ENCODE data around the gene AJAP1. TPM values are rescaled to one million over a fixed set of nuclear protein-coding genes. Genes with fewer than 3 reads are reported as not detected.

The AJAP1 gene
- total RNA-seq, 4 donors from 2014 or later, result under 0.01 to 0.21 (median 0.10) TPM

DNA sequence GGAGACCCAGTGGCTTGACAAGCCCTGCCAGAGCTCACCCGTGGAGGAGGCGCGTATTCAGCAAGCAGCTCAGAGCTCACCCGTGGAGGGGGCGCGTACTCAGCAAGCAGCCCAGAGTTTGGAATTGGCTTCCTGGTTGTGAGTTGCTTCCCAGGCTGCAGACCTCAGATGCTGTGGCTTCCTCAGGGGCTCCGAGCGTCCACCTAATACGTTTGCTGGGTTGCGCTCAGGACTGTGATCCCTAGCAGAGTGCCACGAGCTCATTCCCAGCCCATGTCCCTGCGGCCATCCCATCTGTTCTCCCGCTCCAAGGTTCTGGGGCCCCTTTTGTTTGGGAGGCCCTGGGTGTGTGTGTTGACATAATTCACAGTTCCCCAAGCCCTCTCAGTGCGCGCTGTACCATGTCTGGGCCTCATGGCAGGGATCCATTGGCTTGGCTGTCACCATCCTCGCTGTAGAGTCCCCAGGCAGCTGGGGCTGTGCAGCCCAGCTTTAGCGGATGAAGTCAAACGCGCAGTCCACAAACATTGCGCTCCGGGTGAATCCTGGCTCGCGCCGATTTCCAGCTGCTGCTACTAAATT, 3.6 kb downstream of the AJAP1 start:
- Histone ChIP-seq H3K36me3 (no peaks in the 10 kb centered on the region), H3K9me3 (no peaks in the 10 kb centered on the region), H3K27me3 (peaks cover 0 to 45% of the 10 kb centered on the region in 2 donors), H3K4me1 (peaks cover 0 to 40% (median 0%) of the 10 kb centered on the region in 4 donors), H3K27ac (no peak overlapping the region), H3K4me3 (no peak overlapping the region)
- WGBS, 2 donors, result 34 to 43% methylated on average over 21 to 24 of the region's 24 CpGs
- DNase-seq (ENCODE audit: low spot score in 2 of 2), result no peak
- TF ChIP-seq CTCF (IDR thresholded peaks at IDR 0.05) (no peak), POLR2A (IDR thresholded peaks at IDR 0.05) (no peak), EP300 (IDR thresholded peaks at IDR 0.05) (no peak)

- Histone ChIP-seq H3K27me3 (peaks cover 0 to 36% of the 10 kb centered on the region in 2 donors), H3K36me3 (no peaks in the 10 kb centered on the region), H3K4me1 (peaks cover 0 to 31% (median 0%) of the 10 kb centered on the region in 4 donors), H3K27ac (no peak overlapping the region), H3K4me3 (no peak overlapping the region), H3K9me3 (no peaks in the 10 kb centered on the region)
- no peak for DNase-seq (ENCODE audit: low spot score in 2 of 2)
- 28 to 35% methylated on average over 15 to 16 of the region's 16 CpGs for WGBS, 2 donors
- no peak for TF ChIP-seq POLR2A (IDR thresholded peaks at IDR 0.05)
- TF ChIP-seq EP300 (IDR thresholded peaks at IDR 0.05), result no peak
- no peak for TF ChIP-seq CTCF (IDR thresholded peaks at IDR 0.05)
Measured at GRCh38 chr1:4658643-4659628, 4.5 kb downstream of the AJAP1 start.

GRCh38 chr1:4660917-4661594, 6.6 kb downstream of the AJAP1 start:
- Histone ChIP-seq H3K27me3 (peaks cover 0 to 31% of the 10 kb centered on the region in 2 donors), H3K9me3 (no peaks in the 10 kb centered on the region), H3K36me3 (no peaks in the 10 kb centered on the region), H3K27ac (no peak overlapping the region), H3K4me3 (no peak overlapping the region), H3K4me1 (peaks cover 0 to 16% (median 0%) of the 10 kb centered on the region in 4 donors)
- WGBS, 2 donors, result 80 to 85% methylated on average over 4 of the region's 4 CpGs
- DNase-seq (ENCODE audit: low spot score in 2 of 2), result no peak
- TF ChIP-seq CTCF (IDR thresholded peaks at IDR 0.05) (no peak), EP300 (IDR thresholded peaks at IDR 0.05) (no peak), POLR2A (IDR thresholded peaks at IDR 0.05) (no peak)

DNA sequence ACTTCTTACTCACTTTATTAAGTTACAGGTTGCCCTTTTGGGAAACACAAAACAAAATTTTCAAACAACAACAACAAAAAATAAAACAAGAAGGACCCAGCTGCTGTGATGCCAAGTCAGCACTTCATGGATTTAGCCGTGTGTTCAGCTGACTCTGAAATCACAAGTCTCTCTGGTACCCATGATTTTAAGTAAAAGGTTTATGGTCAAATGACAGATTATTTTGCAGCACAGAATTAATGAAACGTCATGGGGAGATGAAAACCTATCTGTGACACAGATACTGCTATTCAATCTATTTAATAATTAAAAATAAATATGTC, 7.1 kb downstream of the AJAP1 start:
- no peak overlapping the region for H3K4me3 ChIP-seq
- DNase-seq (ENCODE audit: low spot score in 2 of 2), result no peak
- TF ChIP-seq EP300 (IDR thresholded peaks at IDR 0.05), result no peak
- TF ChIP-seq POLR2A (IDR thresholded peaks at IDR 0.05), result no peak
- no peak for TF ChIP-seq CTCF (IDR thresholded peaks at IDR 0.05)
- peaks cover 0 to 11% (median 0%) of the 10 kb centered on the region in 4 donors for H3K4me1 ChIP-seq
- peaks cover 0 to 26% of the 10 kb centered on the region in 2 donors for H3K27me3 ChIP-seq
- WGBS, 2 donors, result 51 to 56% methylated on average over 2 of the region's 2 CpGs
- no peaks in the 10 kb centered on the region for H3K9me3 ChIP-seq
- no peak overlapping the region for H3K27ac ChIP-seq
- H3K36me3 ChIP-seq, result no peaks in the 10 kb centered on the region
